Stimulated activated CD4-positive, alpha-beta T cell treated with anti-CD3 and anti-CD28 coated beads, Interleukin-15, amount 100 ng/mL, for 24 hours (primary cell): Measurements from ENCODE around the gene DACH2.

Source experiments
- DNase-seq: peaks from one replicate; pipeline ENCODE4 v3.0.0-alpha.2; 2020

Gene DACH2

DNA sequence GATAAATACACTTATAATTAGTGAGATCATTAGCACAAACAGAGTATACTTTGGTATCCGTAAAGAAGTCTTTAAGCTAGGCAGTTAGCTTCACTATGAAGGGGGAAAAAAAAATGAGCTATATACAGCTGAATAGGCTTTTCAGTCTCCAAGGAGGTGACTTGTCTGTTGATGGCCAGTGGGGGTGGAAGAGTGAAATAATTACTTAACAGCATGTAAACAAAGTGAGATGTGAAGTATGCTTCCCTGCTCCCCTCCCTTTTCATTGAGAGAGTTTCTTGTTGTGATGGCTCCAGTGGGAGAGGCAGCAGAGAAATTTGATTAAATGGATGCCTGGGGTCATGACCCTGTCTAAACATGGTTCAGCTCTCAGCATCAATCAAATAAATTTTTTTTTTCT lies 180.9 kb downstream of the DACH2 start:
- no peak for DNase-seq

DNA sequence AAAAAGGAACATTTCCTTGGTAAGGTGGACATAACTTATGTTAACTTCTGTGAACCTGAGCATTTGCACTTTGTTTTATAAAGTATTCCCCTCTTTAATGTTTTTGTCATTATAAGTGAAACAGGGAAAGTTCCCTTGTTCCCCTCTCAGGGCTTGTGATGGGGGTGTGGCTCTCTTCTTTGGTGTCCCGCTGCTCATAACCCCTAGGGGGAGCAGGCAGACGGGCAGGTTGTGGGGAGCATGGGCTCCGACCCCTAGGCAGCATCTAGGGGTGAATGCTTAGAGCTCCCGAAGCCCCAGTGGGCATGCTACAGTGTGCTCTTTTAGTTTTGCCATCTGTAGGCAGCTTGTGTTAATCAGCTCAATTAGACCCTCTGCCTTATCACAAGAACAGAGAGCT lies 200.4 kb downstream of the DACH2 start:
- peak; percentile 1 for DNase-seq

DNA sequence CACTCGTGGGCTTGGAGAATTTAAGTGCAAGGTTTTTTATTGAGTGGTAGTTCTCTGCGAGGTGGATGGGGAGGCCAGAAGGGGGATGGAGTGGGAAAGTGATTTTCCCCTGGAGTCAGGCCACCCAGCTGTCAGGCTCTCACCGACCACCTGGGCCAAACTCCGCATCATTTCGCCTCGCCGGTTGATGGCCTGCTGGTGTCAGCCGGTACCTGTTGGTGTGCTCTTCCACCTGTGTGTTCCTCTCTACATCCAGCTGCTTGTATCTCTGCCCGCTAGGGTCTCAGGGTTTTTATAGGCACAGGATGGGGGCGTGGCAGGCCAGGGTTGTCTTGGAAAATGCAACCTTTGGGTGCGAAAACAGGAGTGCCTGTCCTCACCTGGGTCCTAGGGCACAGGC lies 200.9 kb downstream of the DACH2 start:
- DNase-seq = no peak

- DNase-seq = no peak
Measured at GRCh38 chrX:86369847-86370630, 221.8 kb downstream of the DACH2 start.

DNA sequence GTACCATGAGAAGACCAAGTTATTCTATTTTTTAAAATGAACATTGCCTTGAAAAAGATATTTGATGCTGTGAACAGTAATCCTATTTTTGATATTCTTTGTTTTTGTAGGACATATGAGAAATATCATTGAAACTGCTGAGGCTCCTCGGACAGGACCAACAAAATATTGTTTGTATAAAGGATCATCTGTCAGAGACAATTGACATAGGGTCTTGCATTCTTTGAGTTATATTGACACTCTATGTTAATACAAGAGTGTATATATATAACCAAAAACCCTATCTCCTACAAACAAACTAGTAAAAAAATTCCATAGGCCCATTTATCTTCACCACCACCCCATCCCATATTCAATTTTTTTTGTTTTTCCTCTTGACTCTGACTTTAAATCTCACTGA lies 222.7 kb downstream of the DACH2 start:
- no peak for DNase-seq

- DNase-seq = no peak
Measured at GRCh38 chrX:86379209-86379608, 231.0 kb downstream of the DACH2 start.

- no peak for DNase-seq
Measured at GRCh38 chrX:86383681-86384540, 235.7 kb downstream of the DACH2 start.

DNA sequence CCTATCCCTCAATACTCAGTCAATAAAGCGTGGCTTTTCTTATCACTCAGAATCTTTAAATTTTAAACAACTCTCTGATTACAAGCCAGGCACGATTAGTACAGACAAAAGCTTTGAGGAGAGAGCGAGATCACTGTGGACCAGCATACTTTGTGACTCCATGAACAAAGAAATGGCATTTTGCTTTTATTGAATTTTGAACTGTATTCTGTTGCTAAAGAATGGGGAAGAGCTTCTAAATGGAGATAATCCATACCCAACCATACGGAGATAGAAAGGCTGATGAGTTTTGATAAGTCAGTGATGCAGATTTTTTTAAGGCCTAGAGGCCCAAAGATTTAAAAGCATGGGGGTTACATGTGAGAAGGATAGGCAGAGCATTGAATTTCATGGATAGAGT lies 259.1 kb downstream of the DACH2 start:
- DNase-seq = no peak

DNA sequence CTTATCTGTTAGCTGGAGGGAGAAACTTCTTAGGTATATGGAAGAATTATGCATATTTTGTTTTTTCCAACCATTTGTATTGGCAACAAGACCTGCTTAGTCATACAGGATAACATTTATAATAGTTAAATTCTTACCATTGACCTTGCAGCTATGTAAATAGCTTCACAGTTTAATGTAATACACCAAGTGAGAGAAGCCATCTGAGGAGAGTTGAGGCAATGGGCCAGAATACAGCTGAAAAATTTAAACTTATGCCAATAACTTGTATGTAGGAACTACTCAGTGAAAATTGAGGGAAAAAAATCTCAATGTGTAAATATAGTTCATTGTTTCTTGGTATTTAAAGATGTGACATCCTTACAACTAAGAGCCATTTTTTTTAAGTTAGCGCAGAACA lies 273.5 kb downstream of the DACH2 start:
- no peak for DNase-seq

GRCh38 chrX:86436116-86436515 lies 287.9 kb downstream of the DACH2 start:
- no peak for DNase-seq

DNA sequence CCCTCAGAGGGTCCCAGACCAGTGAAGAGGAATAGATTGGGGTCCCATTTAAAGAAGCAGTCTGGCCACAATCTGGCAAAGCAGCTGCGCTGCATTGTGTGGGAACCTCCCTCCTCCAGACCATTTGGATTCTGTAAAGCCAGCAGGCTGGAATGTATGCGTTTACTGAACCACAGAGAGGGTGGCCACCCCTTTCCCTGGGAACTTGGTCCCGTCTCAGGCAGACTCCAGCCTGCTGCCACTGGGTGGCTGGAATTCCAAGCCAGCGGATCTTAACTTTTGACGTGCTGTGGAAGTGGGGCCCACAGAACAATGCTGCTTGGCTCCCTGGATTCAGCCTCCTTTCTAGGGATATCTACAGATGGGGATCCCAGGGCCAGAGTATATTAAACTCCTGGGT lies 307.2 kb downstream of the DACH2 start:
- no peak for DNase-seq

GRCh38 chrX:86460760-86461159 lies 312.5 kb downstream of the DACH2 start:
- DNase-seq = no peak

- no peak for DNase-seq
Measured at GRCh38 chrX:86504297-86504696, 356.0 kb downstream of the DACH2 start.

- no peak for DNase-seq
Measured at GRCh38 chrX:86507331-86507730, 359.1 kb downstream of the DACH2 start.

- no peak for DNase-seq
Measured at GRCh38 chrX:86579777-86580176, 431.5 kb downstream of the DACH2 start.

GRCh38 chrX:86604607-86605006 lies 456.4 kb downstream of the DACH2 start:
- no peak for DNase-seq

- DNase-seq = no peak
Measured at GRCh38 chrX:86696951-86697350, 548.7 kb downstream of the DACH2 start.

DNA sequence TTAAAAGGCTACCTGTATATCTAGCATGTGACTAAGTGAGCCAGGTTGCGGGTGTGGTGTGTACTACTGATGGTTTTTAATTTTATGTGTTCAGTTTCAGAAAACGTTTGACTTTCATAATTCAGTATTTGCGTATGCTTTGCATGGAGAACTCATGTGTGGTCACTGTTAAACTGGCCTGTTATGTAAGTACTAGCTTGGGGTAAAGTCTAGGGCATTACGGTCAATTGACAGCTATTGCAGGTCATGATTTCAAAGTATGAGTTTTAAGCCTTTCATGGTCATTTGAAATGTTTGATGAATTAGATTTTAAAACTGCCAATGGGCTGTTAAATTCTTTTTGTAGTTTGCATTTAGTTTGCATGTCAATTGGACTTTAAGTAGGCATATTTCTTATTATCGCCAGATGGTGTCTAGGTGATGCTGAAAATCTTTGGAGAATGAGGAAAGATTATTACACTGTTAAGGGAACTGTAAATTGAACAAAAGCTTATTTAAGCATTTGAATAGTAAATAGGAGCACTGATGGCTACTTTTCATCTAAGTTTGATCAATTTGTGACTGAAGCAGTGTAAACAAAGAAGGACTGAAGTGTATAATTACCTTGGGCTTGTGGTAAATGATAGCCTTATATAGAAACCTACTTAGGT lies 563.4 kb downstream of the DACH2 start:
- no peak for DNase-seq

GRCh38 chrX:86714441-86714840 lies 566.2 kb downstream of the DACH2 start:
- no peak for DNase-seq

DNA sequence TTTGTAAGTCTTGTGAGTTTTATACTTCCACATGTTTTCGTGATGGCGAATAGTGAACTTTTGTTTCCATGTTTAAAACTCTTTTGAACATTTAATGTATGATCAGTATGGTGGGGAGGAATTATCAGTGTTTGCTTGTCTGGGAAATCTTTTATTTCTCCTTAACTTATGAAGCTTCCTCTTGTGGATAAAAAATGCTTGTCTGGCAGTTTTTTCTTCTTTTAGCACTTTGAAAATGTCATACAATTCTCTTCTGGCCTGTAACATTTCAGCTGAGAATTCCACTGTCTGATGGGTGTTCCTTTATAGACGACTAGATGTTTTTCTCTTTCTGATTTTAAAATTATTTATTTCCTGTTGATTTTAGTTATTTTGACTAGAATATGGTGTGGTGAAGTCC lies 576.0 kb downstream of the DACH2 start:
- DNase-seq = no peak

GRCh38 chrX:86747091-86747490 lies 598.8 kb downstream of the DACH2 start:
- DNase-seq = no peak

DNA sequence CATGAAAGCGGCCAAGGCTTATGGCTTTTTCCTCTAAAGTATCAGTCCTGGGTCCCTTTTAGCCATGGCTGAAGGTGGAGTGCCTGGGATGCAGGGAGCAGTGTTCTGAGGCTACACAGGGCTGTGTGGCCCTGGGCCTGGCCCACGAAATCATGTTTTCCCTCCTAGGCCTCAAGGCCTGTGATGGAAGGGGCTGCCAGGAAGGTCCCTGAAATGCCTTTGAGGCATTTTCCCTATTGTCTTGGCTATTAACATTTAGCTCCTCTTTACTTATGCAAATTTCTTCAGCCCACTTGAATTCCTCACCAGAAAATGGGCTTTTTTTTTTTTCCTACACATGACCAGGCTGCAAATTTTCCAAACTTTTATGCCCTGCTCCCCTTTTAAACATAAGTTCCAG lies 657.0 kb downstream of the DACH2 start:
- no peak for DNase-seq

- DNase-seq = no peak
Measured at GRCh38 chrX:86806786-86807185, 658.5 kb downstream of the DACH2 start.

- no peak for DNase-seq
Measured at GRCh38 chrX:86809651-86810050, 661.4 kb downstream of the DACH2 start.
